NCI-H226 (cell line): ENCODE measurements around the gene BABAM1.
A peak's percentile ranks its signal among the peaks of the same experiment; 100 is the strongest.
"Not testable (repeated sequence)": the region's sequence is repeated elsewhere in the genome, so short reads cannot be mapped to it uniquely, and the experiment has no call there.

Experiments used
- DNase-seq: peaks from one replicate; pipeline ENCODE4 v3.0.0-alpha.2; 2015

BABAM1 gene

DNA sequence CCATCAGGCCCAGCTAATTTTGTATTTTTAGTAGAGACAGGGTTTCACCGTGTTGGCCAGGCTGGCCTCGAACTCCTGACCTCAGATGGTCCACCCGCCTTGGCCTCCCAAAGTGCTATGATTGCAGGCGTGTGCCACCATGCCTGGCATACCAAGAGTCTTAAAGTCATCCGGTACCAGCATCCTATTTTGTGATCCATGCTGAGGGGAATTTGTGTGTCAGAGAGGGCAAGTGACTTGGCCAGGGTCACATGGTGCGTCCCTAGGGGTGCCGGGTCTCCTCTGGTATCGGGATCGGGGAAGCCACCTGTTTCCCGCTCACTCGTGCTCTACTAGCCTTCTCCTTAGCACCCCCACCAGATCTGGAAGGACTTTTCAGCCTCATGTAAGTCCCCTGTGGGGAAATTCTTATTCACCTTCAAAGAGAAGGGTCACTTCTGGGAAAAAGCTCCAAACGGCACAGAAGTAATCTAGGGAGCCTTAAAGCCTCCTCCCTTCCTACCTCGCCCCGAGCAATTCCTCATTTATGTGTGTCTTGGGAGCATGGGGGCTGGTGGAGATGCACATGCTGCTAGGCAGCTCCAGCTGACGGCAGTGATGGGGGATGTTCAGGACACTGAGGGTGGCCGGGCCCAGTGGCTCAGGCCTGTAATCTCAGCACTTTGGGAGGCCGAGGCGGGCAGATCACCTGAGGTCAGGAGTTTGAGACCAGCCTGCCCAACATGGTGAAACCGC, 8.4 kb downstream of the BABAM1 start:
- no peak for DNase-seq

DNA sequence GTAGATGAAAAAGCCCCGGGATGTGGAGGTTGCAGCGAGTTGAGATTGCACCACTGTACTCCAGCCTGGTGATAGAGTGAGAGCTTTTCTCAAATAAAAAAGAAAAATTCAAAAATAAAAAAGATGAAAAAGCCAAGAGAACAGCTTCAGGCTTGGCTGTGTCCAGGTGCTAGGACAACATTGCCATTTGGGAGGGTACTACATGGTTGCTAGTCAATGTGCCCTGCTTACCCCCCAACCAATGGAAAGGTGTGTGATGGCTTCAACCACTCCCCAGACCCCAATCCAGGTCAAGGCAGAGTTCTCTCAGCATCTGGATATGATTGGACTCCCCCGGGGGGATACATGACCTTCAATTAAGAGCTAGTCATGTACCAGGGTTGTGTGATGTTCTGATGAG, 12.2 kb downstream of the BABAM1 start:
- no peak for DNase-seq

DNA sequence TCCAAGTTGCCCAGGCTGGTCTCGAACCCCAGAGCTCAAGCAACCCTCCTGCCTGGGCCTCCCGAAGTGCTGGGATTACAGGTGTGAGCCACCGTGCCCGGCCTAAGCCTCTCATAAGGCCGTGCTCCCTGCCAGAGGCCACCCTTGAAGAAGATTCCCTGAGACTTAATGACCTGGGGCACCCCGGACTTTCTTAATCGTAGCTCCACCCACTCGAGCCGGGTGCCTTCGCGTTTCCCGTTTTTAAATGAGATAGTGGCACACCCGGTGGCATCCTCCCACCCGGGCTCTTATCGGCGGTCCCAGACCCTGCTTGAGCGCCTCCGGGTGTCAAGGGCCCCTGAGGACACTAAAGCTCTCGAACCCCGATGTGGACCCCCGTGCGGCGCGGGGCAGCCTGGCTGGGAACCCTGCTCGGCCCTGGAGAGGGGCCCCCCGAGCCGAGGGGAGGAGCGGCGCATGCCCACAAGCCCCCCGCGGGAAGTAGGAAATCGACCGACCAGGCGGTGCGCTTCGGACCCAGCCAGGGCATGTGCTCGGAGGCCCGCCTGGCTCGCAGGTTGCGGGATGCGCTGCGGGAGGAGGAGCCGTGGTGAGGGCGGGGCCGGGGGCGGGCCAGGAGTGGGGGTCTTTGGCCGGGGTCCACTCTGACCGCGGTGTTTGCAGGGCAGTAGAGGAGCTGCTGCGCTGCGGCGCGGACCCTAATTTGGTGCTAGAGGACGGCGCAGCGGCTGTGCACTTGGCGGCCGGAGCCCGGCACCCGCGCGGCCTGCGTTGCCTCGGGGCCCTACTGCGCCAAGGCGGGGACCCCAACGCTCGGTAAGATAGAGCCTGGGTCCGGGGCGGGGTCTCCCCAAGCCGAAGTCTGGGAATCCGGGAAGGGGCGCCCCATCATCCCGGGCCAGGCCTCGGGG, 14.4 kb downstream of the BABAM1 start, which contains the start of gene ANKLE1:
TSS of gene ANKLE1 (plus strand) at position 511 of the 914 bp plus-strand sequence. CDS start at position 531, 20 bp downstream.
- no peak for DNase-seq

DNA sequence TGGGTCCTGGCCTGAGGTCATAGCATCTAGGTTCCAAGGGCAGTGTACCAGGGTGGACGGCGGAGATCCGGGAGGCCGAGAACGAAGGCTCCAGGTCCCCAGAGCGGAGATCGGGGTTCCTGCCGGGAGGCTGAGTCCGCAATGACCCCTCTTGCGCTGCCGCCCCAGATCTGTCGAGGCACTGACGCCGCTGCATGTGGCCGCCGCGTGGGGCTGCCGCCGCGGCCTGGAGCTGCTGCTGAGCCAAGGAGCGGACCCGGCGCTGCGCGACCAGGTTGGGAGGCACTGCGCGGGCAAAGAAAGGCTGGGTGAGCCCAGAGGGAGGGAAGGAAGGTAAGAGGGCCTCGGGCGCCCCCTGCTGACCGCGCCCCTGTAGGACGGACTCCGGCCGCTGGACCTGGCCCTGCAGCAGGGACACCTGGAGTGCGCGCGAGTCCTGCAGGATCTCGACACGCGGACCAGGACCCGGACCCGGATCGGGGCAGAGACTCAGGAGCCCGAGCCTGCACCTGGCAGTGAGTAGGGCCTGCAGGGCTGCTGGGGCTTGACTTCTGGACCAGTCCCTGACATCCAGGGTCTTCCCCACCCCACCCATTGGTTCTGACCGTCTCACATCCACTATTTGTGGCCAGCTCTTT, 15.4 kb downstream of the BABAM1 start:
- DNase-seq, result peak; percentile 62

GRCh38 chr19:17283504-17283996, 16.3 kb downstream of the BABAM1 start:
- no peak for DNase-seq

DNA sequence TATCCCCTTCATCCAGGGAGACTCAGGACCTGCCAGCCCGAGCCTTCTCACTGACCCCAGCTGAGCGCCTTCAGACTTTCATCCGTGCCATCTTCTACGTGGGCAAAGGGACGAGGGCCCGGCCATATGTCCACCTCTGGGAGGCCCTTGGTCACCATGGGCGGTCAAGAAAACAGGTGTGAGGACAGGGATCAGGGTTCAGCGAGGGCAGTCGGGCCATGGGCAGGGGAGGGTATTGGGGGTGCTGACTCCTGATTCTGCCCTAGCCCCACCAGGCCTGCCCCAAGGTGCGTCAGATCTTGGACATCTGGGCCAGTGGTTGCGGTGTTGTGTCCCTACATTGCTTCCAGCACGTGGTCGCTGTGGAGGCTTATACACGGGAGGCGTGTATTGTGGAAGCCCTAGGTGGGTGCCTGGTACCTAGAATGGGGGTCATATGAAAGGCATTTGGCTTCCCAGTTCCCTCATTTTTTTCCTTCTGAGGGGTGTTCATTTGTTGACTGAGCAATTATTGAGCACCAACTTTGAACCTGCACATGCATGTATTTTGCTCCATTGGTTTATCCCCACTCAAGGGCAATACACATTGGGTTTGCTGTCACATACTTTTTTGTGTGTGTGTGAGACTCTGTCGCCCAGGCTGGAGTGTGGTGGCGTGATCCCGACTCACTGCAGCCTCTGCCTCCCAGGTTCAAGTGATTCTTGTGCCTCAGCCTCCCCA, 18.3 kb downstream of the BABAM1 start:
- DNase-seq, result no peak

DNA sequence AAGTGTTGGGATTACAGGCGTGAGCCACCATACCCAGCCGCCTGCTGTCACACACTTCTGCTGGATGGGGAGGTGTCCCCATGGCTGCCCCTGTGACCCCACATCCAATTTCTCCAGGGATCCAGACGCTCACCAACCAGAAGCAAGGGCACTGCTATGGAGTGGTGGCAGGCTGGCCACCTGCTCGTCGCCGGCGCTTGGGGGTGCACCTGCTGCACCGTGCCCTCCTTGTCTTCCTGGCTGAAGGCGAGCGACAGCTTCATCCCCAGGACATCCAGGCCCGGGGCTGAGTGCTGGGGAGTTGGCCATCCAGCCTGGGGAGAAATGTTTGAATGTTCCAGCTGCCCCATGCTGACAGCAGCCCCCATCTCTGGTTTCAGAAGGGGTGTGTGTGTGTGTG, 19.0 kb downstream of the BABAM1 start:
- no peak for DNase-seq

GRCh38 chr19:17286752-17287151, 19.5 kb downstream of the BABAM1 start:
- DNase-seq, result no peak

GRCh38 chr19:17289489-17289888, 22.2 kb downstream of the BABAM1 start:
- DNase-seq, result no peak

GRCh38 chr19:17292301-17293074, 25.2 kb downstream of the BABAM1 start:
- DNase-seq, result peak; percentile 84

DNA sequence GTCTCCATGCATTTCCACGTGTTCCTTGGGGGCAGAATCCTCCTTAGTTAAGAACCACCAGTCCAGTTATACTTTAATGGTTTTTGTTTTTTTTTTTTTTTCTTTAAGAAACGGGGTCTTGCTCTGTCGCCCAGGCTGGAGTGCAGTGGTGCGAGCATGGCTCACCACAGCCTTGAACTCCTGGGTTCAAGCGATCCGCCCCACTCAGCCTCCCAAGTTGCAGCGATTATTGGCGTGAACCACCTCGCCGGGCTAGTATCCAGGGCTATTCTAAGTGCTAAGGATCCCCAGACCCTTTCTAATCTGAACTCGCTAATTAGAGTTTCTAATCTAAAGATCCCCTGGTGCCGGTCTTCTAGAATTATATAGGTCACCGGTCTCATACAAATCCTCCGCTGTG, 26.4 kb downstream of the BABAM1 start:
- no peak for DNase-seq

DNA sequence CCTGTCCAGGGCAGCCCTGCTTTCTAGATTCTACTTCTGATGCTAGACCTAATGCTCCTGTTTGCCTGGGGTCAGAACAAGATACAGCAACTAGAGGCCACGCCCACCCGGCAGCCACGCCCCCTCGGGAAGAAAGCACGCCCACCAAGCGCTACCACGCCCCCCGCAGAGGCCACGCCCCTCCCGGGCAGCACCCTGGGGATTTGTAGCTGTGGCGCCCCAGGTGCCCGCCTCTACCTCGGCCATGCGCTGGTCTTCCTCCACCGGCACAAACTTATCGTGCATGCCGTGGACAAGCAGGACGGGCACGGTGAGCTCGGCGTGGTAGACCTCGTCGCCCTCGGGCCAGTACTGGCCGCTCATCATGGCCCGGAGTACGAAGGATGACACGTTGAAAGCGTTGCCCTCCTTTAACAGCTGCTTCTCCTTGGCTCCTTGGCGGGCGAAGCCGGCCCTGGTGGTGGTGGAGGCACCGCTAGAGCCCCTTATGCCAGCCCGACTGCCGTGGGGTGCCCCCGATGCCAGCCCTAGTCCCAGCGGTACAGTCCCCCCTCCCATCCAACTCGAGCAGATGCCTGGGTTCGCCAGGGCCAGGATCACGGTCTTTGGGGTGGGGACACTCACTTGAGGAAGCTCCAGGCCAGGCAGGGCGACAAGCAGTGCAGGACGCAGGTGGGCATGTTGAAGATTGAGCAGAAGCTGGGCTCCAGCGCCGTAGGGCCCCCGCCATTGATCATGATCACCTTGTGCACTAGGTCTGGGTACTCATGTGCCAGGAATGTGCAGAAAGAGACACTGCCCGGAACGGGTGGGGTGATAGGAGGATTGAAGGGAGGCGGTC, 27.0 kb downstream of the BABAM1 start:
- no peak for DNase-seq

GRCh38 chr19:17295551-17295950, 28.3 kb downstream of the BABAM1 start:
- DNase-seq, result not testable (repeated sequence)

- peak; percentile 56 for DNase-seq
Measured at GRCh38 chr19:17296273-17296672, 29.0 kb downstream of the BABAM1 start.

DNA sequence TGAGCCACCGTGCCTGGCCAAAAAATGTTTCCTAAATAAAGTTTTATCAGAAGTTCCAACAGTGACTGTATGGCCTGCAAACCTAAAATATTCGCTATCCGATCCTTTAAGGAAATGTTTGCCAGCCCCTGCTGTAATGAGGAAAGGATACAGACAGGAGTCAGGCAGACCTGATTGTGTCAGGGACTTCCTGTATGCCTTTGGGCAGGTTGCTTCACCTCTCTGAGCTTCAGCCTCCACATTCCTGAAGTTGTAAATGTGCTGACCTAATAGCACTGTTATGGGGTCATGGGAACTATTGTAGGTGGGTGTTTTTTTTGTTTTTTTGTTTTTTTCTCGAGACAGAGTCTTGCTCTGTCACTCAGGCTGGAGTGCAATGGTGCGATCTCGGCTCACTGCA, 29.7 kb downstream of the BABAM1 start:
- peak; percentile 87 for DNase-seq

DNA sequence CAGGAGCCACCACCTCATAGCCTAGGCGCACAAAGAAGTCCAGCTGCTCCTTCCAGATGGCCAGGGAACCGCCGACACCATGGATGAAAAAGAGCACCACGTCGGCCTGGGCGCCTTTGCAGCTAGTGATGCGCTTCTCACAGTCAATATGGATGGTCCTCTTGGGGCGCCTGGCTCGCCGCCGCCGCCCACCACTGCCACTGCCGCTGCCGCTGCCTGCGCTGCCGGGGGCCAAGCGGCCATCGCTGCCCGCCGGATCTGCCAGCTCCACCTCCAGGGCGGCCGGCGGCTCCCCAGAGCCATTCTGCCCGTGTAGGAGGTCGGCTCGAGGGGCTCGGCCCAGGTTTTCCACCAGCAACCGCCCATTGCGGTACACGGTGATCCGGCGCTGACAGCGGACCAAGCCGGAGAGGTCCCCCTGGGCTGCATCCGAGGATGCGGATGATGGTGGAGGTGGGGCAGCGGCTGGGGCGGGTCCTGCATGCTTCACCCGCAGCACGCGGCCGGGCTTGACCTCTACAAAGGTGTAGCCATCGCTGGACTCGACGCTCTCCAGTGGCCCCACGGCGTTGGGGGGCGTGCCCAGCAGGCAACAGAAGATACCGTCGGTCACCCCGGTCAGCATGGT, 33.9 kb downstream of the BABAM1 start:
- DNase-seq, result no peak

- DNase-seq, result no peak
Measured at GRCh38 chr19:17302391-17303166, 35.3 kb downstream of the BABAM1 start.

- peak; percentile 83 for DNase-seq
Measured at GRCh38 chr19:17303167-17303939, 36.1 kb downstream of the BABAM1 start, which contains the start of gene ABHD8. TSS of gene ABHD8 (minus strand) at chr19:17303425. CDS start at chr19:17301616, 1,809 bp downstream.

- no peak for DNase-seq
Measured at GRCh38 chr19:17303940-17304267, 36.7 kb downstream of the BABAM1 start.
